ENCODE results near the gene FDPS.
"Not testable (repeated sequence)": the region's sequence is repeated elsewhere in the genome, so short reads cannot be mapped to it uniquely, and the experiment has no call there.

FDPS gene

DNA sequence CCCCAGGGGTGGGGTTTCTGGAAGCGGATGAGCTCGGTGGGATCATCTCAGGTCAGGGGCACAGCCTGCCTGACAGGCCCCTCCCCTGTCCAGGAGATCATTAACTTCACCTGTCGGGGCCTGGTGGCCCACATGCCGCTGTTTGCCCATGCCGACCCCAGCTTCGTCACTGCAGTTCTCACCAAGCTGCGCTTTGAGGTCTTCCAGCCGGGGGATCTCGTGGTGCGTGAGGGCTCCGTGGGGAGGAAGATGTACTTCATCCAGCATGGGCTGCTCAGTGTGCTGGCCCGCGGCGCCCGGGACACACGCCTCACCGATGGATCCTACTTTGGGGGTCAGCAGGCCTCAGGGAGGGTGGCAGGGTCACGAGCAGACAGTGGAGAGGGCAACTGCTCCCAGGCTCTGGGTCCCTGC lies 23.0 kb upstream of the FDPS start:
- DNase-seq (ENCODE audit: low read depth): no peak
- no peak overlapping the region for H3K4me3 ChIP-seq (ENCODE audit: control insufficient read depth, low read depth, low read length)
- TF ChIP-seq CTCF (conservative IDR thresholded peaks at IDR 0.05; ENCODE audit: control insufficient read depth, insufficient read depth, low read depth, low read length): no peak

- DNase-seq (ENCODE audit: low read depth): no peak
- no peak overlapping the region for H3K4me3 ChIP-seq (ENCODE audit: control insufficient read depth, low read depth, low read length)
- TF ChIP-seq CTCF (conservative IDR thresholded peaks at IDR 0.05; ENCODE audit: control insufficient read depth, insufficient read depth, low read depth, low read length): no peak
These were observed 22.1 kb upstream of the FDPS start for GRCh38 chr1:155286544-155286943.

DNA sequence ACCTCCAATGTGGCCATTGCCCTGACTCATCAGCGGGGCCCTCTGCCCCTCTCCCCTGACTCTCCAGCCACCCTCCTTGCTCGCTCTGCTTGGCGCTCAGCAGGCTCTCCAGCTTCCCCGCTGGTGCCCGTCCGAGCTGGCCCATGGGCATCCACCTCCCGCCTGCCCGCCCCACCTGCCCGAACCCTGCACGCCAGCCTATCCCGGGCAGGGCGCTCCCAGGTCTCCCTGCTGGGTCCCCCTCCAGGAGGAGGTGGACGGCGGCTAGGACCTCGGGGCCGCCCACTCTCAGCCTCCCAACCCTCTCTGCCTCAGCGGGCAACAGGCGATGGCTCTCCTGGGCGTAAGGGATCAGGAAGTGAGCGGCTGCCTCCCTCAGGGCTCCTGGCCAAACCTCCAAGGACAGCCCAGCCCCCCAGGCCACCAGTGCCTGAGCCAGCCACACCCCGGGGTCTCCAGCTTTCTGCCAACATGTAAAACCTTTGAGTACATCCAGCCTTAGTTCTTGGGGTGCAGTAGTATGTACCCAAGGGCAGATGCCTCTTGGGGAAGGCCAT lies 20.6 kb upstream of the FDPS start:
- H3K4me3 ChIP-seq (ENCODE audit: control insufficient read depth, low read depth, low read length): no peak overlapping the region
- no peak for DNase-seq (ENCODE audit: low read depth)
- TF ChIP-seq CTCF (conservative IDR thresholded peaks at IDR 0.05; ENCODE audit: control insufficient read depth, insufficient read depth, low read depth, low read length): no peak

- H3K4me3 ChIP-seq (ENCODE audit: control insufficient read depth, low read depth, low read length); DNase-seq (ENCODE audit: low read depth): not testable (repeated sequence)
These were observed 17.7 kb upstream of the FDPS start for GRCh38 chr1:155291006-155291405.

GRCh38 chr1:155293086-155293749 lies 15.4 kb upstream of the FDPS start:
- TF ChIP-seq CTCF (conservative IDR thresholded peaks at IDR 0.05; ENCODE audit: control insufficient read depth, insufficient read depth, low read depth, low read length): no peak

DNA sequence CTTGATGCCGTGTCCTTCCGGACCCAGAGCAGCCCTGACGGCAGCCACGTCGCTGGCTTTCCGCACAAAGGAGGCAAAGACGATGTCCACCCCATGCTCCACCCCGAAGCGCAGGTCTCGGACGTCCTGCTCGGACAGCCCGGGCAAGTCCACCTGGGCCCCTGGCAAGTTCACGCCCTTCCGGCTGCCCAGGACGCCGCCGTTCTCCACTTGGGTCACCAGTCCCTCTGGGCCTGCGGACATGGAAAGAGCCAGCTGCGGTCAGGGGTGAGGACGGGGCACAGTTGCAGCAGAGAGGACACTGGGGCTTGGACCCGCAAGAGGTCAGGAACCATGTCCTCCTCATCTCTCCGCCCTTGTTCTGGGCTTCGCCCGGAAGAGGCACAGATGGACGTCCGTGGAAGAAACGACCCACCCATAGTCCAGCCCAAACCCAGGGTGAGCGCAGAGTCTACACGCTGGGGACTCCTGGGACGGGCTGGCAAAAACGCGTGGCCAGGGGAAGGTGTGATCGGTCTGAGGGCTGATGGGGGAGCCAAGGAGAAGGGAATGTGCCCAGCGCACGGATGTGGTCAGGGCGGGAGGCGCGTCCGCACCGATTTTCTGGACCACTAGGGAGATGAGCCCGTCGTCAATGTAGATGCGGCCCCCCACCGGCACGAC lies 14.0 kb upstream of the FDPS start:
- DNase-seq (ENCODE audit: low read depth): no peak
- no peak overlapping the region for H3K4me3 ChIP-seq (ENCODE audit: control insufficient read depth, low read depth, low read length)
- TF ChIP-seq CTCF (conservative IDR thresholded peaks at IDR 0.05; ENCODE audit: control insufficient read depth, insufficient read depth, low read depth, low read length): no peak

More at GRCh38 chr1:155293086-155293749, 15.4 kb upstream of the FDPS start:
- H3K4me3 ChIP-seq (ENCODE audit: control insufficient read depth, low read depth, low read length): no peak overlapping the region
- no peak for DNase-seq (ENCODE audit: low read depth)

DNA sequence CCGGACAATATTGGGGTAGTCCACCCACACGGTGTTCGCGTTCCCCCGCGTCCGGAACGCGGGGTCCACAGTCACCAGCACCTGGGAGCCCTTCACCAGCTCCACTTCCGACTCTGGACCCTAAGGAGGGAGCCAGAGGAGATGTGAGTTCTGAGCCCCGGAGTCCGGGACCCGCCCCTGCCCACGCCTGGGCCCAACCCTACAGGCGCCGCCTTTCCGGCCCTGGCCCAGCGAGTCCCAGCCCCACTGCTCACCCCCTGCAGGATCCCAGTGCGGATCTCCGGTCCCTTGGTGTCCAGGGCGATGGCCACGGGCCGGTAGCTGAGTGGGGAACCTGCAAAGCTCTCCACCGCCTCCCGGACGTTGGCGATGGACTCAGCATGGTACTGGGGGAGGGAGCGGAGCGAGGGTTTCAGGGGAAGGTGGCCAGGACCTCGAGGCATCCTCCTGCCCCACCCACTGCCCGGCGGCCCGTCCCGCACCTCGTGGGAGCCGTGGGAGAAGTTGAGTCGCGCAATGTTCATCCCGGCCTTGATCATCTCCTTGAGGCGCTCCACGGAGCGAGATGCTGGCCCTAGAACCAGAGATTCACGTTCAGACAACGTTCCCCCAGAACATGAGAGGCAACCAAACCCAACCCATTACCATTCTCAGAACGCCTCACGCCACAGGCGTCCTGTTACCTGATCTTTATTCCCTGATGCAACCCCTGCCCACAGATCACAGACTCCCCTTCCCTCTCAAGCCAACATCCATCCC lies 13.3 kb upstream of the FDPS start:
- no peak overlapping the region for H3K4me3 ChIP-seq (ENCODE audit: control insufficient read depth, low read depth, low read length)
- DNase-seq (ENCODE audit: low read depth): no peak
- TF ChIP-seq CTCF (conservative IDR thresholded peaks at IDR 0.05; ENCODE audit: control insufficient read depth, insufficient read depth, low read depth, low read length): no peak
